K562 (cell line): Measurements from ENCODE around the gene ESCO1. TPM values are rescaled to one million over a fixed set of nuclear protein-coding genes. Genes with fewer than 3 reads are reported as not detected.
A peak's percentile ranks its signal among the peaks of the same experiment; 100 is the strongest.

Source experiments
- CHD4 ChIP-seq: fragments of 200-600 bp; sonication (generic); IDR thresholded peaks from 3 replicates; pipeline ENCODE4 v1.6.1; 2012; ENCODE audit warnings: low read depth, mild to moderate bottlenecking, mixed read lengths, low read length, inconsistent platforms; ENCODE audit not compliant: insufficient read depth, insufficient replicate concordance, poor library complexity, severe bottlenecking
- E2F5 ChIP-seq: sonication (generic); formaldehyde crosslinking; IDR thresholded peaks from 2 replicates; pipeline ENCODE4 v1.8.0; 2022; ENCODE audit warnings: mild to moderate bottlenecking, missing genetic modification reagents
- FOXK1 ChIP-seq: sonication (generic); formaldehyde crosslinking; IDR thresholded peaks from 2 replicates; pipeline ENCODE4 v1.8.0; 2022; ENCODE audit warnings: missing genetic modification reagents, mild to moderate bottlenecking, borderline replicate concordance
- IFI16 ChIP-seq: fragments of 250-450 bp; sonication (Bioruptor Pico); IDR thresholded peaks from 2 replicates; pipeline ENCODE4 v2.1.2; 2022; ENCODE audit warnings: mild to moderate bottlenecking, inconsistent platforms
- IRF9 ChIP-seq: fragments of 450-650 bp; IDR thresholded peaks from 2 replicates; pipeline ENCODE4 v1.6.1; 2016; ENCODE audit warnings: missing biosample characterization, missing genetic modification characterization
- MCM5 ChIP-seq: fragments of 450-650 bp; IDR thresholded peaks from 2 replicates; pipeline ENCODE4 v1.6.1; 2016; ENCODE audit warnings: low read depth
- MED1 ChIP-seq: sonication (generic); formaldehyde crosslinking; IDR thresholded peaks from 2 replicates; pipeline ENCODE4 v1.8.1; 2023; ENCODE audit warnings: missing genetic modification reagents, borderline replicate concordance
- MYBL2 ChIP-seq, 2 experiments: fragments of 450-650 bp in 1 of 2; sonication (generic) in 1 of 2; formaldehyde crosslinking in 1 of 2; IDR thresholded peaks; 2 replicates each; pipeline versions ENCODE4 v1.6.1 to v1.8.1; 2017 to 2022; ENCODE audit warnings: borderline replicate concordance in 1 of 2, inconsistent platforms in 1 of 2, low read depth in 1 of 2, mild to moderate bottlenecking in 1 of 2, missing genetic modification reagents in 1 of 2, moderate library complexity in 1 of 2
- PHB ChIP-seq: fragments of 250-450 bp; sonication (Bioruptor Pico); IDR thresholded peaks from 2 replicates; pipeline ENCODE4 v1.5.0; 2021
- PTBP1 ChIP-seq: fragments of 200-400 bp; formaldehyde crosslinking; IDR thresholded peaks from 2 replicates; pipeline ENCODE4 v1.6.1; 2017; ENCODE audit warnings: low read depth, low read length
- RBM22 ChIP-seq: fragments of 200-400 bp; formaldehyde crosslinking; IDR thresholded peaks from 2 replicates; pipeline ENCODE4 v1.6.1; 2018; ENCODE audit warnings: low read length, low read depth; ENCODE audit not compliant: poor library complexity, severe bottlenecking
- RBM39 ChIP-seq: fragments of 200-400 bp; formaldehyde crosslinking; optimal IDR thresholded peaks from 2 replicates; pipeline ENCODE3; 2018; ENCODE audit warnings: low read depth, low read length
- RNF2 ChIP-seq: sonication (generic); IDR thresholded peaks from 2 replicates; pipeline ENCODE4 v1.6.1; 2016
- SIN3B ChIP-seq: fragments of 450-650 bp; IDR thresholded peaks from 2 replicates; pipeline ENCODE4 v1.6.1; 2017; ENCODE audit warnings: low read depth, mild to moderate bottlenecking, moderate library complexity
- USF2 ChIP-seq: sonication (generic); formaldehyde crosslinking; IDR thresholded peaks from 2 replicates; pipeline ENCODE4 v1.5.0; 2020; ENCODE audit warnings: missing genetic modification reagents
- ZNF133 ChIP-seq: fragments of 250-450 bp; sonication (Bioruptor Pico); IDR thresholded peaks from 2 replicates; pipeline ENCODE4 v1.4.0; 2020; ENCODE audit warnings: mild to moderate bottlenecking
- ZNF408 ChIP-seq: fragments of 250-450 bp; sonication (Bioruptor Pico); IDR thresholded peaks from 2 replicates; pipeline ENCODE4 v1.4.0; 2020; ENCODE audit warnings: low read depth, mild to moderate bottlenecking, moderate library complexity
- ZNF609 ChIP-seq: sonication (generic); formaldehyde crosslinking; IDR thresholded peaks from 2 replicates; pipeline ENCODE4 v1.8.1; 2023; ENCODE audit warnings: missing genetic modification reagents, mild to moderate bottlenecking, borderline replicate concordance
- ZNF644 ChIP-seq: fragments of 200-800 bp; sonication (Bioruptor generic); IDR thresholded peaks from 2 replicates; pipeline ENCODE4 v1.6.1; 2016; ENCODE audit warnings: low read depth, missing genetic modification characterization, missing compliant biosample characterization
- ZNF668 ChIP-seq: fragments of 250-450 bp; sonication (Bioruptor Pico); IDR thresholded peaks from 2 replicates; pipeline ENCODE4 v1.8.0; 2022; ENCODE audit warnings: mild to moderate bottlenecking, inconsistent platforms
- polyA plus RNA-seq, 8 experiments: library from polyadenylated mRNA; depleted of rRNA in 4 of 8; stranded (reverse) in 5 of 8; unstranded in 3 of 8; fragments of >200 nt; fragmentation: Nextera tagmentation in 2 of 8; fragmentation: Illumina TruSeq in 1 of 8; extraction: Ambion mirVana in 2 of 8; extraction: Trizol in 1 of 8; gene quantifications; 2 replicates each; pipeline versions ENCODE4 v1.2.1 to v1.2.3, GENCODE V29; 2011 to 2014; ENCODE audit warnings: inconsistent platforms in 1 of 8, missing spikeins in 1 of 8
- total RNA-seq, 7 experiments: library from RNA; depleted of rRNA in 6 of 7; stranded (reverse); fragments of >200 nt in 6 of 7; fragmentation: Illumina TruSeq in 2 of 7; extraction: Trizol in 2 of 7; gene quantifications; 2 replicates each; pipeline versions ENCODE4 v1.2.1 to v1.2.3, GENCODE V29; 2011 to 2021; ENCODE audit warnings: low replicate concordance in 1 of 7

The ESCO1 gene
- total and polyA plus RNA-seq, 9 of the 15 experiments (the other 6 are each of a cell fraction or from before 2014, with no cell fraction given), result 15.0 to 31.3 (median 19.6) TPM

GRCh38 chr18:21600526-21601410 is at the start of gene ESCO1 (continued):
- TF ChIP-seq ZNF609 (CRISPR knock-in tag) (no peak), IFI16 (no peak), ZNF133 (CRISPR knock-in tag) (no peak), E2F5 (CRISPR knock-in tag) (no peak; the same call in 1 of the 2 replicates), USF2 (CRISPR knock-in tag) (peak; percentile 68), ZNF644 (tag) (no peak), MCM5 (no peak), ZNF408 (no peak), MED1 (CRISPR knock-in tag) (no peak), MYBL2 (IDR thresholded peaks at IDR 0.05; ENCODE audit: low read depth) (no peak), MYBL2 (CRISPR knock-in tag; IDR thresholded peaks at IDR 0.05; ENCODE audit: borderline replicate concordance) (no peak), PHB (CRISPR knock-in tag) (no peak), PTBP1 (no peak), RNF2 (peak; percentile 75), CHD4 (no peak), ZNF668 (no peak), SIN3B (no peak), RBM22 (no peak), RBM39 (no peak), FOXK1 (CRISPR knock-in tag) (no peak), IRF9 (peak; percentile 91)
